Spinal cord (tissue), 10 donors: ENCODE data around the gene NAV3. TPM values are rescaled to one million over a fixed set of nuclear protein-coding genes. Genes with fewer than 3 reads are reported as not detected.

Experiments used
- DNase-seq, 6 donors: peaks; one replicate each; pipeline versions ENCODE4 v3.0.0 to v3.0.0-alpha.2; 2013 to 2015; ENCODE audit warnings: low spot score in 6 of 6, low read depth in 4 of 6
- H3K27ac ChIP-seq: one replicate; pipeline ENCODE4 v1.5.1; 2013; ENCODE audit warnings: low read depth, low read length, control low read depth
- H3K27me3 ChIP-seq: one replicate; pipeline ENCODE4 v1.6.1; 2013; ENCODE audit warnings: low read length; ENCODE audit not compliant: control insufficient read depth, insufficient read depth
- H3K36me3 ChIP-seq: one replicate; pipeline ENCODE4 v1.6.1; 2013; ENCODE audit warnings: low read length; ENCODE audit not compliant: control insufficient read depth, insufficient read depth
- H3K4me1 ChIP-seq: one replicate; pipeline ENCODE4 v1.6.1; 2013; ENCODE audit warnings: low read length; ENCODE audit not compliant: control insufficient read depth, insufficient read depth
- H3K4me3 ChIP-seq: one replicate; pipeline ENCODE4 v1.5.1; 2013; ENCODE audit warnings: low read depth, low read length, control low read depth
- H3K9me3 ChIP-seq: one replicate; pipeline ENCODE4 v1.6.1; 2013; ENCODE audit warnings: low read length; ENCODE audit not compliant: control insufficient read depth, insufficient read depth
- WGBS: methylation state at CpG from one replicate; pipeline ENCODE4 v1.1.5; 2013; ENCODE audit warnings: missing lambda C conversion rate; ENCODE audit not compliant: insufficient coverage; 5-methylcytosine and 5-hydroxymethylcytosine counted together
- polyA plus RNA-seq, 2 donors: library from polyadenylated mRNA; unstranded; fragments of 120-200 nt; gene quantifications; one replicate each; pipeline ENCODE4 v1.2.1, GENCODE V29; 2013; ENCODE audit not compliant: insufficient read length in 2 of 2
- total RNA-seq, 2 donors: library from RNA; depleted of rRNA in 1 of 2; stranded (reverse); fragments of 120-200 nt in 1 of 2; fragments of >200 nt in 1 of 2; gene quantifications; one replicate each; pipeline versions ENCODE4 v1.2.3 to v1.2.4, GENCODE V29; 2013 to 2014
- donor health status: healthy.

NAV3 gene
- total and polyA plus RNA-seq, 4 donors, result 28.9 to 96.3 (median 47.1) TPM

DNA sequence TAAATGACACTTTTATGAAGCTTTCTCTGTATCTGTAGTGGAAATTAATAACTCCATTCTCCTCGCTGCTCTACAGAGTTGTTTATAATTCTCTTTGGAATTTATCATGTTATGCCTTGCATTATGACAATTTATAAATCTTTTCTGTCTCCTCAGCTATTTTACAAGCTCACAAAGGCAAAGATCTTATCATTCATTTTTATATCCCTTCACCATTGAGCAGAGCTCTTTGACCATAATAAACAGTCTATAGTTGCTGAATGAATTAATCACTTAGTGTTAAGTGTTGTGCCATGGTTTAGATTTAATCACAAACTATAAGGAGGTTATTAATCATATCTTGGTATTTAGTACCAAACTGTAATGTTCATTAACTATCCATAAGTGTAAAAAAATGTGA, 126.4 kb downstream of the NAV3 start:
- H3K27ac ChIP-seq, result no peak overlapping the region
- no peaks in the 10 kb centered on the region for H3K4me1 ChIP-seq
- WGBS, result no CpG with 5 or more reads among the region's 1 CpG

DNA sequence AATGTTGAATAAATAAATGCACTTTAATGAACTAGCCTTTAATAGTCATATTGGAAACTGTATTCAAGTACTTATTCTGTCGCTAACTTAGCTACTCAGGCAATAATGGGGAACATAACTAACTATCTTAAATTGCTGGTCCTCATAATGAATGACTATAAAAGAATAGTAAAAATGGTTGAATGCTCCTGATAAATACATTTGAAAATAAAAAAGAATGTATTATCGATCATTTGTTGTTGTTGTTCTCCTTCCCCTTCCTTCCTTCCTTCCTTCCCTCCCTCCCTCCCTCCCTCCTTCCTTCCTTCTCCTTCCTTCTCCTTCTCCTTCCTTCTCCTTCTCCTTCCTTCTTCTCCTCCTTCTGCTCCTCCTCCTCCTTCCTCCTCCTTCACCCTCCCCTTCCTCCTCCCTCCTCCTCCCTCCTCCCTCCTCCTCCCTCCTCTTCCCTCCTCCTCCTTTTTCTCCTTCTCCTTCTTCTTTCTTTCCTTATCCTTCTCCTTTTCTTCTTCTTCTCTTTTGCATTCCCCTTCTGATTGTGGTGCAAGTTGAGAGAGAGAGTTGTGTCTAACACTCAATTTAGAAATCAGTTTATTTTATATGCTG, 133.0 kb downstream of the NAV3 start:
- Histone ChIP-seq H3K36me3 (no peaks in the 10 kb centered on the region), H3K27me3 (no peaks in the 10 kb centered on the region), H3K27ac (no peak overlapping the region), H3K9me3 (no peaks in the 10 kb centered on the region), H3K4me3 (no peak overlapping the region), H3K4me1 (peaks cover 4% of the 10 kb centered on the region)
- DNase-seq, result no peak
- WGBS, result 100% methylated on average over 1 of the region's 2 CpGs

More for the DNA sequence above, 126.4 kb downstream of the NAV3 start:
- Histone ChIP-seq H3K4me3 (no peak overlapping the region), H3K36me3 (no peaks in the 10 kb centered on the region), H3K27me3 (no peaks in the 10 kb centered on the region), H3K9me3 (no peaks in the 10 kb centered on the region)
- peak in 1 of 6 donors; percentile 27 for DNase-seq

DNA sequence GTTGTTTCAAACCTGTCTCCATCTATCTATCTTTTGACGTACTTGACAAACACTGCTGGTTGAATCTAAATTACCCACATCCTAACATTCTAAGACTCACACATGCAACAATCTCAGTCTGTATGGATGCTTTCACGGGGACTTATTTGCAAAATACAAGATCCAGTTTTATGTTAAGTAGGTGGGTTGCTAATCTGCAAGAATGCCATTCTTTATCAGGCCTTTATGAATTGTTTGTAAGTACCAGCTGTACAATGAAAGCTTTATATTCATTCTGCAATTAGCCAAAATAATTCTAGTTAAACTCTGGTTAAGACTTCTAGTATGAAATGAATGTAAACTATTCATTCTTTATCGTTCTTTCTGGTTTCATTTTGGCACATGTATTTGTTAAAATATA, 135.1 kb downstream of the NAV3 start:
- Histone ChIP-seq H3K36me3 (no peaks in the 10 kb centered on the region), H3K4me3 (no peak overlapping the region), H3K9me3 (no peaks in the 10 kb centered on the region), H3K27ac (peak overlapping the region; percentile 29), H3K27me3 (no peaks in the 10 kb centered on the region), H3K4me1 (peaks cover 4% of the 10 kb centered on the region)
- DNase-seq, result peak in 2 of 6 donors; percentile 9 to 16
- WGBS, result no CpG with 5 or more reads among the region's 3 CpGs

DNA sequence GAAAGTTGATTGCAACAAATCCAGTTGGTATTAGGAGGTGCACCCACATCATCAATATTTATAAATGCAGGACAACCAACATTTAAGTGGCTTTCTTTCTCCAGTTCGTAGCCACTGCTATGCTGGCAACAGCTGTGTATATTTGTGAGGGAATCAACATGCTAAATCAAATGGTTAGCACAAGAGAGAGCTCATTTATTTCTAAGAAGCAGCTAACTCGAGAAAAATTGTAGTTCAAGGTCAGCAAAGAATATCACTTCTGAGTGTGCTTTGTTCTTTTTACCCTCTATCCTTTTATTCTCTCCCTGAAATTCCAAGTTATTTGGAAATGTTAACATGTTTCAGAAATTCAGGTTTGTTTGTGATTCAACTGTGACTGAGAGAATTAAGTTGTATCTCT, 137.3 kb downstream of the NAV3 start:
- H3K27ac ChIP-seq, result no peak overlapping the region
- no peak overlapping the region for H3K4me3 ChIP-seq
- WGBS, result no CpG with 5 or more reads among the region's 2 CpGs

DNA sequence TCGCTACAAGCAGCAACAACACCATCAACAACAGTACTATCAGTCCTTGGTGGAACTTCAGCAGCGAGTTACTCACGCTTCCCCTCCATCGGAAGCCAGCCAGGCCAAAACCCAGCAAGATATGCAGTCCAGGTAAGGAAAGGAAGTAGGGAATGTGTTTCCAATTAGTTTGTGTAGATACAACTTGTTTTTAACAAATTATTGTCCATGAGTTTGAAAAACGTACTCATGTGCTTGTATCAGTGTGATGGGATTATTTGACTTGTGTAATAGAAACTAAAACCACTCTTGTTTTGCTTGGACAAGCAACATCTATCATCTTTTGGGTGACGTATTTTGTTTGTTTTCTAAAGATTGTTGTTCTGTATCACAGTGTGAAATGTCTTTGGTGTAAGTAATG, 137.9 kb downstream of the NAV3 start:
- H3K36me3 ChIP-seq, result no peaks in the 10 kb centered on the region
- no peaks in the 10 kb centered on the region for H3K27me3 ChIP-seq
- H3K4me3 ChIP-seq, result no peak overlapping the region
- H3K27ac ChIP-seq, result no peak overlapping the region
- no CpG with 5 or more reads among the region's 6 CpGs for WGBS
- H3K4me1 ChIP-seq, result peaks cover 4% of the 10 kb centered on the region
- H3K9me3 ChIP-seq, result no peaks in the 10 kb centered on the region
- no peak for DNase-seq

More for the DNA sequence above, 137.3 kb downstream of the NAV3 start:
- H3K36me3 ChIP-seq, result no peaks in the 10 kb centered on the region
- peaks cover 4% of the 10 kb centered on the region for H3K4me1 ChIP-seq
- H3K27me3 ChIP-seq, result no peaks in the 10 kb centered on the region
- H3K9me3 ChIP-seq, result no peaks in the 10 kb centered on the region
- DNase-seq, result no peak

DNA sequence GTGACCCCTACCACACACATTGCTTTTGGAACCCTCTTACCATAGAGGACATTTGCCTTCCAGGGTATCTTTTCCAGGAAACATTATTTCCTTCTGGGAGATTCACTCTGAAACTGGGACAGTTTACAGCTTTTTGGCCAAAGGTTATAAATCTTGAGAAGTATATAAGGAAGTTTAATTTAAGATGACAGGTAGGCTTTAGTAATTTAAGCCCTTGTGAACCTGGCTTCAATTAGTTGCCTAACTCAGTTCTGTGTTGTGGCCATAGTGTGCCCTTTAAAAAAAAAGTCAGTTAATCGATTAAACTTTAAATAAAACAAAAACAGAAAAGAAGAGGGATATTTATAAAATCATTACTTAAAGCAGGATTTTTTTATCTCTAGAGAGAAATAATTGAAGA, 142.9 kb downstream of the NAV3 start:
- no peaks in the 10 kb centered on the region for H3K27me3 ChIP-seq
- DNase-seq, result peak in 1 of 6 donors; percentile 30
- no peaks in the 10 kb centered on the region for H3K4me1 ChIP-seq
- no peaks in the 10 kb centered on the region for H3K9me3 ChIP-seq
- H3K4me3 ChIP-seq, result no peak overlapping the region
- H3K36me3 ChIP-seq, result no peaks in the 10 kb centered on the region
- H3K27ac ChIP-seq, result no peak overlapping the region
- no CpG with 5 or more reads among the region's 1 CpG for WGBS

DNA sequence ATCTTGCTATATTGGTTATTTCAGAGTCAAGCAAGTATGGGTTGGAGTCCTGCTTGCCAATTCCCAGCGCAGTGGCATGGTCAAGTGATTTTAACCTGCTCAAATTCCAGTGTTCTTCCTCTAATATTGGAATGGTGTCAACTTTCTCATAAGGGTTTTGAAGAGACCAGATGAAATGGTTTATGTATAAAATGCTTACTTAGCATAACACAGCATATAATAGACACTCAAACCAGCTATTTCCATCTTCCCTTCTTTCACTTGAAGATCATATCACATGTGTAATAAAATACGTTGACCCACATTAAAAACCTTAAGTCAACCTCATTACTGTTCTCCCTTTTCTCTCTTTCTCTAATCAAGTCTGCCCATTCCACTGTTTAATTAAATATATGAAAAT, 144.0 kb downstream of the NAV3 start:
- Histone ChIP-seq H3K9me3 (no peaks in the 10 kb centered on the region), H3K4me1 (no peaks in the 10 kb centered on the region), H3K27me3 (no peaks in the 10 kb centered on the region), H3K4me3 (no peak overlapping the region), H3K27ac (no peak overlapping the region), H3K36me3 (no peaks in the 10 kb centered on the region)
- WGBS, result no CpG with 5 or more reads among the region's 2 CpGs
- no peak for DNase-seq

DNA sequence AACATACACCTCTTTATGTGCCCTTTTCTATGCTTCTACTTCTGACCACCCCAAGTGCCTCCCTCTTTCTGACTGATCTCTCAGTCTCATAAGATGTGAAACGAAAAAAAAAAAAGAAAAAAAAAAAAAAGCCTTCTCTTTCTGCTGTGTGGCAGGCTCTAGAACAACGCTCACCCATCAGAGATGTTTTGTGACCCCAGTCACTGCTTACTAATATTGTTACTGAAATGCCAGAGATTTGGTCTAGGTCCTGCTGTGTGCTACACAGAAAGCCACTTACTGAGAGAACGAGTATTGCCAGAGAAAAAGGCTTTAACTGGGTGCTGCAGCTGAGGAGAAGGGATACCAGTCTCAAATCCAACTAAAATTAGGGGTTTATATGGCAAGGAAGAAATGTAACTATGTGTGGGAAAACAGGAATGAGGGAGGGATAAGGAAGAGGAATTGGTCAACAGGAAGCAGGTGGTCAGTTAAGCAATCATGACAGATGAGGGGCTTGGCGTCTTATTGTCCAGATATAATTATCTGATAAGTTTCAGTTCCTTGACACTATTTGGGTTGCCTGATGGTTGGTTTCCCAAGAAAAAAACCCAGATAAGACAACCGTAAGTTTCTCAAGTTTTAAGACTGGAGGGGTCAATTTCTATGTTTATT, 149.0 kb downstream of the NAV3 start:
- no peak for DNase-seq
- WGBS, result 86% methylated on average over 1 of the region's 5 CpGs
- no peaks in the 10 kb centered on the region for H3K27me3 ChIP-seq
- no peak overlapping the region for H3K27ac ChIP-seq
- no peaks in the 10 kb centered on the region for H3K36me3 ChIP-seq
- no peaks in the 10 kb centered on the region for H3K9me3 ChIP-seq
- no peaks in the 10 kb centered on the region for H3K4me1 ChIP-seq
- H3K4me3 ChIP-seq, result no peak overlapping the region

DNA sequence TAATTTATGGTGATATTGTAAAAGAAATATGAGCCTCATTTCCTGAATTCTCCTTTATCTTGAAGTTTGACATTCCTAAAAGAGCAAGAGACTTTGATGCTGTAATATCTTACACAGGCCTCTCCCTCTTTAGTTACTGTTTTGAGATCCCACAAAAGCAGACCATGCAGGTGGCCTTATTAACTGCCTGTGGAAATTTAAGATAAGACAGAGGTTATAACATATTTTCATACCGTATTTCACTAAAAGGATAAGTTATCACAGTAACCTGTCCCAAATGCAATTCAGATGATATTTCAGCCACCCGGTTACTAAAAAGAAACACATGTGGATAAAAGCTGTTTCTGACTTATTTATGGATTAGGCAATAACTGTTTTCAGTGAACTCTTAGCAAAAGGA, 150.1 kb downstream of the NAV3 start:
- no CpG with 5 or more reads among the region's 2 CpGs for WGBS
- Histone ChIP-seq H3K9me3 (no peaks in the 10 kb centered on the region), H3K36me3 (no peaks in the 10 kb centered on the region), H3K27me3 (no peaks in the 10 kb centered on the region), H3K4me1 (no peaks in the 10 kb centered on the region), H3K27ac (no peak overlapping the region), H3K4me3 (no peak overlapping the region)
- no peak for DNase-seq

DNA sequence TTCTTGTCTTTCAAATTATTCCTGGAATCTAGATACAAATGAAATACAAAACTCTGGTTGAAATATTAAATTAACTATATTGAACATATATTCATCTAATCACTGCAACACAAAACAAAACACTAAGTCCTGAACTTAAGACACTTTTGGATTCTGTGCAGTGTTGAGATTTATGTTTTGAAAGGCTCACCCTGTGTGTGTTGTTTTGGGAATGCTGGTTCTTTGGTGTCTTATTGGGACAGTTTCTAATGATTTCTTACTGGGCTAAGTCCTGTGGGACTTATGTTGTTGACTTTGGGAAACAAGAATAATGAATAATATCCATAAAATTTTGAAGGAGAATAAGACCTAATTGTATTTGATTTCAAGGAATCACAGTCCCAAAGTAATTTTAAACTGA, 153.2 kb downstream of the NAV3 start:
- no peak overlapping the region for H3K4me3 ChIP-seq
- H3K27me3 ChIP-seq, result no peaks in the 10 kb centered on the region
- no peaks in the 10 kb centered on the region for H3K9me3 ChIP-seq
- H3K36me3 ChIP-seq, result no peaks in the 10 kb centered on the region
- H3K27ac ChIP-seq, result no peak overlapping the region
- DNase-seq, result no peak
- no peaks in the 10 kb centered on the region for H3K4me1 ChIP-seq
